Activated CD8-positive, alpha-beta T cell treated with anti-CD3 and anti-CD28 coated beads for 36 hours (primary cell): ENCODE data around the gene DCC. TPM values are rescaled to one million over a fixed set of nuclear protein-coding genes. Genes with fewer than 3 reads are reported as not detected.

Source experiments
- ATAC-seq: fragments of 200-7000 bp; cut with Tn5 transposase; one replicate; pipeline ENCODE4 v1.10.0; 2021; ENCODE audit warnings: mild to moderate bottlenecking, moderate library complexity
- CTCF ChIA-PET: fragments of 350-600 bp; sonication (Branson Sonifier 250); formaldehyde crosslinking; loops from one replicate; lab custom pipeline; 2021; ENCODE audit warnings: antibody characterized with exemption; lab: Charles Lee
- POLR2A ChIA-PET: fragments of 350-600 bp; sonication (Branson Sonifier 250); formaldehyde crosslinking; loops from one replicate; lab custom pipeline; 2021; ENCODE audit warnings: antibody characterized with exemption; lab: Charles Lee
- DNase-seq: peaks from one replicate; pipeline ENCODE4 v3.0.0-alpha.2; 2020
- H3K27ac Mint-ChIP-seq: one replicate; pipeline ENCODE4 v1.8.0; 2021; ENCODE audit warnings: mild to moderate bottlenecking, mixed read lengths
- H3K27me3 Mint-ChIP-seq: one replicate; pipeline ENCODE4 v1.8.0; 2021; ENCODE audit warnings: mixed read lengths
- H3K36me3 Mint-ChIP-seq: one replicate; pipeline ENCODE4 v1.8.0; 2021; ENCODE audit warnings: low read depth, mixed read lengths
- H3K4me1 Mint-ChIP-seq: one replicate; pipeline ENCODE4 v1.8.0; 2021; ENCODE audit warnings: low read depth, mixed read lengths
- H3K4me3 Mint-ChIP-seq: one replicate; pipeline ENCODE4 v1.8.0; 2021; ENCODE audit warnings: mild to moderate bottlenecking, moderate library complexity, mixed read lengths
- H3K9me3 Mint-ChIP-seq: one replicate; pipeline ENCODE4 v1.8.0; 2021; ENCODE audit warnings: mixed read lengths
- intact Hi-C: fragments of 100-400 bp; cut with micrococcal nuclease; formaldehyde crosslinking; loops from one replicate; pipeline ENCODE4 v1.10.0; 2022
- total RNA-seq, 2 experiments: library from RNA; stranded (reverse); gene quantifications; one replicate each; pipeline ENCODE4 v1.2.3, GENCODE V29; 2021
- TF ChIP-seq, protein P1 (sequence below): fragments of 200-600 bp; IDR thresholded peaks from one replicate; pipeline ENCODE4 v1.8.0; 2022; ENCODE audit warnings: antibody characterized with exemption, mild to moderate bottlenecking

Gene DCC
- total RNA-seq, 2 experiments from 2014 or later, result not detected

- H3K27ac Mint-ChIP-seq, result no peak overlapping the region
- intact Hi-C loops, result no loop called here
- no peaks in the 10 kb centered on the region for H3K36me3 Mint-ChIP-seq
- H3K27me3 Mint-ChIP-seq, result no peaks in the 10 kb centered on the region
- TF ChIP-seq, protein P1, sequence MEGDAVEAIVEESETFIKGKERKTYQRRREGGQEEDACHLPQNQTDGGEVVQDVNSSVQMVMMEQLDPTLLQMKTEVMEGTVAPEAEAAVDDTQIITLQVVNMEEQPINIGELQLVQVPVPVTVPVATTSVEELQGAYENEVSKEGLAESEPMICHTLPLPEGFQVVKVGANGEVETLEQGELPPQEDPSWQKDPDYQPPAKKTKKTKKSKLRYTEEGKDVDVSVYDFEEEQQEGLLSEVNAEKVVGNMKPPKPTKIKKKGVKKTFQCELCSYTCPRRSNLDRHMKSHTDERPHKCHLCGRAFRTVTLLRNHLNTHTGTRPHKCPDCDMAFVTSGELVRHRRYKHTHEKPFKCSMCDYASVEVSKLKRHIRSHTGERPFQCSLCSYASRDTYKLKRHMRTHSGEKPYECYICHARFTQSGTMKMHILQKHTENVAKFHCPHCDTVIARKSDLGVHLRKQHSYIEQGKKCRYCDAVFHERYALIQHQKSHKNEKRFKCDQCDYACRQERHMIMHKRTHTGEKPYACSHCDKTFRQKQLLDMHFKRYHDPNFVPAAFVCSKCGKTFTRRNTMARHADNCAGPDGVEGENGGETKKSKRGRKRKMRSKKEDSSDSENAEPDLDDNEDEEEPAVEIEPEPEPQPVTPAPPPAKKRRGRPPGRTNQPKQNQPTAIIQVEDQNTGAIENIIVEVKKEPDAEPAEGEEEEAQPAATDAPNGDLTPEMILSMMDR, result no peak
- no peaks in the 10 kb centered on the region for H3K9me3 Mint-ChIP-seq
- DNase-seq (no peak), ATAC-seq (no peak)
- H3K4me1 Mint-ChIP-seq, result no peaks in the 10 kb centered on the region
- CTCF ChIA-PET, result no interaction called here
- no peak overlapping the region for H3K4me3 Mint-ChIP-seq
- POLR2A ChIA-PET, result no interaction called here
These were observed 36.1 kb downstream of the DCC start for GRCh38 chr18:52376104-52376503.

- H3K9me3 Mint-ChIP-seq, result no peaks in the 10 kb centered on the region
- TF ChIP-seq, protein P1, result no peak
- no peaks in the 10 kb centered on the region for H3K36me3 Mint-ChIP-seq
- ChIA-PET POLR2A (no interaction called here), CTCF (no interaction called here)
- DNase-seq (no peak), ATAC-seq (no peak)
- H3K4me3 Mint-ChIP-seq, result no peak overlapping the region
- no peaks in the 10 kb centered on the region for H3K4me1 Mint-ChIP-seq
- no peaks in the 10 kb centered on the region for H3K27me3 Mint-ChIP-seq
- intact Hi-C loops, result no loop called here
- H3K27ac Mint-ChIP-seq, result no peak overlapping the region
These were observed 37.1 kb downstream of the DCC start for GRCh38 chr18:52377094-52377493.

- DNase-seq (no peak), ATAC-seq (no peak)
- H3K9me3 Mint-ChIP-seq, result no peaks in the 10 kb centered on the region
- ChIA-PET CTCF (no interaction called here), POLR2A (interaction anchor here (1.0 kb wide), 1 partner anchor 10 kb away, joined by 3 read pairs; no protein-coding TSS in a partner anchor)
- H3K4me3 Mint-ChIP-seq, result no peak overlapping the region
- intact Hi-C loops, result no loop called here
- no peak overlapping the region for H3K27ac Mint-ChIP-seq
- H3K27me3 Mint-ChIP-seq, result no peaks in the 10 kb centered on the region
- no peaks in the 10 kb centered on the region for H3K4me1 Mint-ChIP-seq
- no peaks in the 10 kb centered on the region for H3K36me3 Mint-ChIP-seq
- TF ChIP-seq, protein P1, result no peak
These were observed 46.3 kb downstream of the DCC start for GRCh38 chr18:52386306-52386705.

GRCh38 chr18:52387175-52387574 is 47.2 kb downstream of the DCC start:
- H3K27me3 Mint-ChIP-seq, result no peaks in the 10 kb centered on the region
- no peak for DNase-seq
- intact Hi-C loops, result no loop called here
- TF ChIP-seq, protein P1, result no peak
- H3K36me3 Mint-ChIP-seq, result no peaks in the 10 kb centered on the region
- ChIA-PET POLR2A (interaction anchor here (1.0 kb wide), 1 partner anchor 9 kb away, joined by 3 read pairs; no protein-coding TSS in a partner anchor), CTCF (no interaction called here)
- no peak overlapping the region for H3K4me3 Mint-ChIP-seq
- no peaks in the 10 kb centered on the region for H3K4me1 Mint-ChIP-seq
- H3K27ac Mint-ChIP-seq, result no peak overlapping the region
- ATAC-seq, result no peak
- no peaks in the 10 kb centered on the region for H3K9me3 Mint-ChIP-seq

GRCh38 chr18:52391810-52392559 is 52.0 kb downstream of the DCC start:
- DNase-seq, result no peak
- Mint-ChIP-seq H3K27me3 (no peaks in the 10 kb centered on the region), H3K4me1 (no peaks in the 10 kb centered on the region), H3K27ac (no peak overlapping the region), H3K4me3 (no peak overlapping the region), H3K36me3 (no peaks in the 10 kb centered on the region), H3K9me3 (no peaks in the 10 kb centered on the region)
- ChIA-PET CTCF (no interaction called here), POLR2A (no interaction called here)
- intact Hi-C loops, result no loop called here
- TF ChIP-seq, protein P1, result no peak
- no peak for ATAC-seq
